Neural cell (in vitro differentiated cells): ENCODE results near the gene RGS14.
A peak's percentile ranks its signal among the peaks of the same experiment; 100 is the strongest.

Experiments used
- EP300 ChIP-seq: fragments of 450-650 bp; conservative IDR thresholded peaks from 2 replicates; pipeline ENCODE4 v1.6.1; 2014; ENCODE audit warnings: antibody characterized with exemption, mild to moderate bottlenecking, moderate library complexity; ENCODE audit not compliant: poor library complexity, severe bottlenecking
- EZH2 ChIP-seq: fragments of 200-600, 300-800 bp; shearing (Covaris generic), sonication (generic); IDR thresholded peaks from 2 replicates; pipeline ENCODE4 v1.6.1; 2014; ENCODE audit warnings: antibody characterized with exemption, low read length, borderline replicate concordance, mild to moderate bottlenecking; ENCODE audit not compliant: insufficient read depth, poor library complexity, severe bottlenecking
- MXI1 ChIP-seq: fragments of 450-650 bp; conservative IDR thresholded peaks from 2 replicates; pipeline ENCODE4 v1.6.1; 2014; ENCODE audit warnings: antibody characterized with exemption, mild to moderate bottlenecking; ENCODE audit not compliant: poor library complexity, severe bottlenecking
- POLR2AphosphoS5 ChIP-seq: IDR thresholded peaks from 2 replicates; pipeline ENCODE4 v1.6.1; 2012
- TF ChIP-seq, protein P1 (sequence below): fragments of 450-650 bp; IDR thresholded peaks from 2 replicates; pipeline ENCODE4 v1.5.1; 2014; ENCODE audit warnings: antibody characterized with exemption, mild to moderate bottlenecking, moderate library complexity; ENCODE audit not compliant: poor library complexity, severe bottlenecking

DNA sequence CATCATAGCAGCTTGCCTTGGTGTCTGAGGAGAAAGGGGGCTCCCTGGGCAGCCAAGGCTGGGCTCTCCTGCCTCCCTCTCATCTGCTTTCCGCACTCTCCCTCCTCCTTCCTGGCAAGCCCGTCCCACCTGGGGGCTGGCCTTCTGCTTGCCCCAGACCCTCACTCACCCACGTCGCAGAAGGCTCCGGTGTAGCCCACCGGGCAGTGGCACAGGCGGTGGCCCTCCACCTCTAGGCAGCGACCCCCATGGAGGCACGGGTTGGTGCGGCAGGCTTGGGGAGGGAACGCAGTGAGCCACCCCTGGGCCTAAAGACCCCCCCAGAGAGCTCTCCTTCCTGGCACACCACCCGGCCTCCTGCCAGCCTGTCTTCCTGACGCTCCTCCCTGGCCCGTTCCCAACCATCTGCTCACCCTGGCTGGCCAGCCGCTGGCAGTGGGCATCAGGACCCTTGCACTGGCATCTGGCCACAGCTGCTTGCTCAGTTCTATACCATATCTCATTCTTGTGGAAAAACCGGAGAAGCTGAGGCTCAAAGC, 47.0 kb downstream of the RGS14 start:
- TF ChIP-seq, protein P1, sequence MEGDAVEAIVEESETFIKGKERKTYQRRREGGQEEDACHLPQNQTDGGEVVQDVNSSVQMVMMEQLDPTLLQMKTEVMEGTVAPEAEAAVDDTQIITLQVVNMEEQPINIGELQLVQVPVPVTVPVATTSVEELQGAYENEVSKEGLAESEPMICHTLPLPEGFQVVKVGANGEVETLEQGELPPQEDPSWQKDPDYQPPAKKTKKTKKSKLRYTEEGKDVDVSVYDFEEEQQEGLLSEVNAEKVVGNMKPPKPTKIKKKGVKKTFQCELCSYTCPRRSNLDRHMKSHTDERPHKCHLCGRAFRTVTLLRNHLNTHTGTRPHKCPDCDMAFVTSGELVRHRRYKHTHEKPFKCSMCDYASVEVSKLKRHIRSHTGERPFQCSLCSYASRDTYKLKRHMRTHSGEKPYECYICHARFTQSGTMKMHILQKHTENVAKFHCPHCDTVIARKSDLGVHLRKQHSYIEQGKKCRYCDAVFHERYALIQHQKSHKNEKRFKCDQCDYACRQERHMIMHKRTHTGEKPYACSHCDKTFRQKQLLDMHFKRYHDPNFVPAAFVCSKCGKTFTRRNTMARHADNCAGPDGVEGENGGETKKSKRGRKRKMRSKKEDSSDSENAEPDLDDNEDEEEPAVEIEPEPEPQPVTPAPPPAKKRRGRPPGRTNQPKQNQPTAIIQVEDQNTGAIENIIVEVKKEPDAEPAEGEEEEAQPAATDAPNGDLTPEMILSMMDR: peak; percentile 12
- TF ChIP-seq EP300 (no peak), MXI1 (peak; percentile 3), POLR2AphosphoS5 (no peak), EZH2 (no peak)
